PC-3 (cell line): ENCODE data around the gene KCTD17. TPM values are rescaled to one million over a fixed set of nuclear protein-coding genes. Genes with fewer than 3 reads are reported as not detected.
"Not testable (repeated sequence)": the region's sequence is repeated elsewhere in the genome, so short reads cannot be mapped to it uniquely, and the experiment has no call there.

Source experiments
- ATAC-seq: fragments of 200-7000 bp; cut with Tn5 transposase; 2 replicates; pipeline ENCODE4 v1.9.1; 2020; ENCODE audit warnings: mild to moderate bottlenecking, moderate library complexity
- BruUV-seq: library from RNA; stranded (reverse); fragments of 400-500 nt; replicated peaks from 2 replicates; lab custom pipeline; 2021; lab: Mats Ljungman, UMichigan
- CTCF ChIA-PET: fragments of 300-600 bp; sonication (Branson Sonifier 250); formaldehyde crosslinking; loops from one replicate; lab custom pipeline; 2022; ENCODE audit warnings: antibody characterized with exemption; lab: Charles Lee
- POLR2A ChIA-PET: fragments of 300-600 bp; sonication (Branson Sonifier 250); formaldehyde crosslinking; loops from one replicate; lab custom pipeline; 2022; ENCODE audit warnings: antibody characterized with exemption; ENCODE audit not compliant: unreplicated experiment; lab: Charles Lee
- DNase-seq: peaks from one replicate; pipeline ENCODE4 v3.0.0-alpha.2; 2015
- H2AFZ ChIP-seq: fragments of 300-600 bp; sonication (generic); 2 replicates; pipeline ENCODE4 v1.6.0; 2016; ENCODE audit warnings: antibody characterized with exemption, low read length
- H3F3A ChIP-seq: fragments of 300-600 bp; sonication (generic); one replicate; pipeline ENCODE4 v1.6.0; 2017; ENCODE audit warnings: antibody characterized with exemption, low read length, control low read depth, mild to moderate bottlenecking; ENCODE audit not compliant: unreplicated experiment
- H3K27ac ChIP-seq: fragments of 300-600 bp; sonication (generic); 2 replicates; pipeline ENCODE4 v1.5.1; 2016; ENCODE audit warnings: mild to moderate bottlenecking, low read length
- H3K27me3 ChIP-seq: fragments of 300-600 bp; sonication (generic); 2 replicates; pipeline ENCODE4 v1.6.1; 2016; ENCODE audit warnings: low read length, mixed read lengths
- H3K36me3 ChIP-seq: fragments of 300-600 bp; sonication (generic); 2 replicates; pipeline ENCODE4 v1.6.1; 2016; ENCODE audit warnings: low read depth, mixed run types, low read length, mixed read lengths
- H3K4me1 ChIP-seq: fragments of 300-600 bp; sonication (generic); 2 replicates; pipeline ENCODE4 v1.5.1; 2016; ENCODE audit warnings: low read length; ENCODE audit not compliant: insufficient read depth
- H3K4me2 ChIP-seq: fragments of 300-600 bp; sonication (generic); 2 replicates; pipeline ENCODE4 v1.6.0; 2016; ENCODE audit warnings: low read length
- H3K4me3 ChIP-seq: fragments of 300-600 bp; sonication (generic); 2 replicates; pipeline ENCODE4 v1.5.1; 2016; ENCODE audit warnings: mild to moderate bottlenecking, low read length, mixed read lengths
- H3K79me2 ChIP-seq: fragments of 300-600 bp; sonication (generic); 2 replicates; pipeline ENCODE4 v1.6.1; 2017; ENCODE audit warnings: low read length, mixed read lengths
- H3K9ac ChIP-seq: fragments of 300-600 bp; sonication (generic); 2 replicates; pipeline ENCODE4 v1.6.0; 2016; ENCODE audit warnings: mild to moderate bottlenecking, low read length
- H3K9me2 ChIP-seq: fragments of 300-600 bp; sonication (generic); replicated peaks from 2 replicates; pipeline ENCODE4 v1.6.1; 2016; ENCODE audit warnings: mixed run types, low read length, mixed read lengths
- H3K9me3 ChIP-seq: fragments of 300-600 bp; sonication (generic); 2 replicates; pipeline ENCODE4 v1.6.1; 2016; ENCODE audit warnings: low read length, mixed read lengths
- H4K20me1 ChIP-seq: fragments of 300-600 bp; sonication (generic); 2 replicates; pipeline ENCODE4 v1.6.1; 2016; ENCODE audit warnings: low read length, mixed read lengths
- EZH2 ChIP-seq: fragments of 300-600 bp; sonication (generic); IDR thresholded peaks from one replicate; pipeline ENCODE4 v1.6.1; 2017; ENCODE audit warnings: antibody characterized with exemption, mild to moderate bottlenecking, low read length; ENCODE audit not compliant: unreplicated experiment
- EZH2phosphoT487 ChIP-seq: fragments of 300-600 bp; sonication (generic); IDR thresholded peaks from 2 replicates; pipeline ENCODE4 v1.6.1; 2018; ENCODE audit warnings: mild to moderate bottlenecking, antibody characterized with exemption, low read length, borderline replicate concordance
- intact Hi-C: fragments of 100-400 bp; cut with micrococcal nuclease; formaldehyde crosslinking; loops from 2 replicates; pipeline ENCODE4 v1.9.0; 2023
- total RNA-seq: library from RNA; depleted of rRNA; stranded (reverse); fragments of >200 nt; gene quantifications from 2 replicates; pipeline ENCODE4 v1.2.3, GENCODE V29; 2014
- TF ChIP-seq, protein P1 (sequence below): fragments of 300-600 bp; sonication (generic); conservative IDR thresholded peaks from 2 replicates; pipeline ENCODE4 v1.5.1; 2017; ENCODE audit warnings: antibody characterized with exemption, low read depth, mild to moderate bottlenecking, low read length

KCTD17 gene
- total RNA-seq, 1 experiment from 2014 or later, result 25.9 TPM

- Histone ChIP-seq H3K4me3 (no peak overlapping the region), H3K27ac (no peak overlapping the region), H3K9me2 (no peaks in the 10 kb centered on the region), H3K4me1 (no peaks in the 10 kb centered on the region), H3F3A (no peaks in the 10 kb centered on the region), H3K4me2 (no peak overlapping the region), H3K9me3 (no peaks in the 10 kb centered on the region), H3K36me3 (no peaks in the 10 kb centered on the region), H2AFZ (no peak overlapping the region), H3K27me3 (0 out of 2 replicates have a peak, but pooled peaks cover 8% of the 10 kb centered on the region), H4K20me1 (no peaks in the 10 kb centered on the region), H3K9ac (no peak overlapping the region), H3K79me2 (no peaks in the 10 kb centered on the region)
- ChIA-PET CTCF (no interaction called here), POLR2A (no interaction called here)
- ATAC-seq, result no peak
- BruUV-seq, result no TSS peak
- intact Hi-C loops, result loop anchor here (10.0 kb wide), 1 partner anchor 124 kb away; no protein-coding TSS in a partner anchor
- TF ChIP-seq EZH2phosphoT487 (no peak), EZH2 (no peak)
- TF ChIP-seq, protein P1, sequence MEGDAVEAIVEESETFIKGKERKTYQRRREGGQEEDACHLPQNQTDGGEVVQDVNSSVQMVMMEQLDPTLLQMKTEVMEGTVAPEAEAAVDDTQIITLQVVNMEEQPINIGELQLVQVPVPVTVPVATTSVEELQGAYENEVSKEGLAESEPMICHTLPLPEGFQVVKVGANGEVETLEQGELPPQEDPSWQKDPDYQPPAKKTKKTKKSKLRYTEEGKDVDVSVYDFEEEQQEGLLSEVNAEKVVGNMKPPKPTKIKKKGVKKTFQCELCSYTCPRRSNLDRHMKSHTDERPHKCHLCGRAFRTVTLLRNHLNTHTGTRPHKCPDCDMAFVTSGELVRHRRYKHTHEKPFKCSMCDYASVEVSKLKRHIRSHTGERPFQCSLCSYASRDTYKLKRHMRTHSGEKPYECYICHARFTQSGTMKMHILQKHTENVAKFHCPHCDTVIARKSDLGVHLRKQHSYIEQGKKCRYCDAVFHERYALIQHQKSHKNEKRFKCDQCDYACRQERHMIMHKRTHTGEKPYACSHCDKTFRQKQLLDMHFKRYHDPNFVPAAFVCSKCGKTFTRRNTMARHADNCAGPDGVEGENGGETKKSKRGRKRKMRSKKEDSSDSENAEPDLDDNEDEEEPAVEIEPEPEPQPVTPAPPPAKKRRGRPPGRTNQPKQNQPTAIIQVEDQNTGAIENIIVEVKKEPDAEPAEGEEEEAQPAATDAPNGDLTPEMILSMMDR, result no peak
- DNase-seq, result no peak
These were observed 19.2 kb downstream of the KCTD17 start for GRCh38 chr22:37070744-37071143.

DNA sequence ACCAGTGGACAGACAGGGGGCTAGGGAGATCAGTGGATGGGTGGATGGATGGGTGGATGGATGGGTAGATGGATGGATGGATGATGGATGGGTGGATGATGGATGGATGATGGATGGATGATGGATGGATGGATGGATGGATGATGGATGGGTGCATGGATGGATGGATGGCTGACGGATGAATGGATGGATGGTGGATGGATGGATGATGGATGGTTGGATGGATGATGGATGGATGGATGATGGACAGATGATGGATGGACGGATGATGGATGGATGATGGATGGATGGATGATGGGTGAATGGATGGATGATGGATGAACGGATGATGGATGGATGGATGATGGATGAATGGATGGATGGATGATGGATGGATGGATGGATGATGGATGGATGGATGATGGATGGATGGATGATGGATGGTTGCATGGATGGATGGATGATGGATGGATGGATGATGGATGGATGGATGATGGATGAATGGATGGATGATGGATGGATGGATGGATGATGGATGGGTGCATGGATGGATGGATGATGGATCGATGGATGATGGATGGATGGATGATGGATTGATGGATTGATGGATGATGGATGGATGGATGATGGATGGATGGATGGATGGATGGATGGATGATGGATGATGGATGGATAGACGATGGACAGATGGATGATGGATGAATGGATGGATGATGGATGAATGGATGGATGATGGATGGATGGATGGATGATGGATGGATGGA is 20.5 kb downstream of the KCTD17 start:
- H4K20me1 ChIP-seq, H3K9ac ChIP-seq, CTCF ChIA-PET, DNase-seq, H3K27me3 ChIP-seq, H3K4me2 ChIP-seq, H3K4me1 ChIP-seq, H3K9me3 ChIP-seq, H3K27ac ChIP-seq, BruUV-seq, POLR2A ChIA-PET, H3K9me2 ChIP-seq, ATAC-seq, H2AFZ ChIP-seq, H3K79me2 ChIP-seq, H3K4me3 ChIP-seq, H3K36me3 ChIP-seq, H3F3A ChIP-seq: not testable (repeated sequence)
- intact Hi-C loops, result loop anchor here (10.0 kb wide), 1 partner anchor 123 kb away; no protein-coding TSS in a partner anchor

DNA sequence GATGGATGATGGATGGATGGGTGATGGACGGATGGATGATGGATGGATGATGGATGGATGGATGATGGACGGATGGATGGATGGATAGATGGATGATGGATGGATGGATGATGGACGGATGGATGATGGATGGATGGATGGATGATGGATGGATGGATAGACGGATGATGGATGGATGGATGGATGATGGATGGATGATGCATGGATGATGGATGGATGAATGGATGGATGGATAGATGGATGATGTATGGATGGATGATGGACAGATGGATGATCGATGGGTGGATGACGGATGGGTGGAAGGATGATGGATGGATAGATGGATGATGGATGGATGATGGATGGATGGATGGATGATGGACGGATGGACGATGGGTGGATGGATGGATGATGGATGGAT is 21.1 kb downstream of the KCTD17 start:
- H3K79me2 ChIP-seq, result no peaks in the 10 kb centered on the region
- H2AFZ ChIP-seq, result no peak overlapping the region
- ATAC-seq (no peak), DNase-seq (no peak)
- no peak overlapping the region for H3K4me2 ChIP-seq
- no peaks in the 10 kb centered on the region for H4K20me1 ChIP-seq
- H3K4me3 ChIP-seq, result no peak overlapping the region
- H3K9ac ChIP-seq, result no peak overlapping the region
- BruUV-seq, result no TSS peak
- ChIA-PET CTCF (no interaction called here), POLR2A (no interaction called here)
- H3K27ac ChIP-seq, result no peak overlapping the region
- H3K36me3 ChIP-seq, result no peaks in the 10 kb centered on the region
- H3K4me1 ChIP-seq, result no peaks in the 10 kb centered on the region
- intact Hi-C loops, result loop anchor here (10.0 kb wide), 1 partner anchor 122 kb away; no protein-coding TSS in a partner anchor
- no peaks in the 10 kb centered on the region for H3K9me2 ChIP-seq
- TF ChIP-seq, protein P1, result no peak
- no peak for TF ChIP-seq EZH2phosphoT487
- TF ChIP-seq EZH2, result no peak
- 0 out of 2 replicates have a peak, but pooled peaks cover 8% of the 10 kb centered on the region for H3K27me3 ChIP-seq
- H3F3A ChIP-seq, result no peaks in the 10 kb centered on the region
- no peaks in the 10 kb centered on the region for H3K9me3 ChIP-seq
